GM19025 (cell line): Measurements from ENCODE around the gene MYH11.

ENCODE experiments used
- ATAC-seq: cut with Tn5 transposase; IDR thresholded peaks from one replicate; pipeline ENCODE4 v1.9.1; 2021; ENCODE audit warnings: mild to moderate bottlenecking, low read depth, moderate library complexity; ENCODE audit not compliant: unreplicated experiment

Gene MYH11

DNA sequence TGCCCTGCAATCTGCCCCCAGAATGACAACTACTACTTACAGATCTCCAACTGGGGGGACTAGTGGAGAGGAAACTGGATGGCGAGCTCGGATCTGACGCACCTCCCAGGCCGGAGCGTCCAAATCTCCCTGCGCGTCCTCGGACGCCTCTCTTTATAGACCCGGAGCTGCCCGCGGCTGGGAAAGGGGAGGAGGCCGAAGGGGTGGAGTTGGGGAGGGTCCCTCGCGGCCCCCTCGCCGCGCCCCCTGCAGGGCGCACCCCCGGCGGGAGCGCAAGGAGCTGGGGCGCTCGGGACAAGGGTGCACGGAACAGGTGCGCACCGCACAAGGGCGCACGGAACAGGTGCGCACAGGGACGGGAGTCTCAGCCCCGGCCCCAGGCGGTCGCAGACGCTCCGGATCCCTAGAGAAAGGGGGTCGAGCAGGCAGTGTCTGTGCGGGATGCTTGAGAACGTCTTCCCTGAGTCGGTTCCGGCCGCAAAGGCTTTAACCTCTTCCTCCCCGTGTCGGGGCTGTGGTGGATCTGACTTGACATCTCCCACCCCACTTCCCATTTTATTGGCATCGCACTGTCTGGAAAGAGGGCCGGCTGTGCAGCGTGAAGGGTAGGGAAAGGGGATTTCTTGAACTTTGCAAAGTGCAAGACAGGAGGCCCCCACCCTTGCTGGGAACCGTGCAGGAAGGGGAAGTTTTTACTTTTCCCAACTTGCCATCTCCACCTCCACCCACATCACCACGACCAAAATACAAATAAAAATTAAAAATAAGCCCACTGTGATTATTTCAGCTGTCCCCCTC lies at the start of gene MYH11:
Gene MYH11, minus strand, starts transcription at position 128 of the 798 bp plus-strand sequence. CDS start 18,776 bp downstream, outside the sequence.
- ATAC-seq: no peak

DNA sequence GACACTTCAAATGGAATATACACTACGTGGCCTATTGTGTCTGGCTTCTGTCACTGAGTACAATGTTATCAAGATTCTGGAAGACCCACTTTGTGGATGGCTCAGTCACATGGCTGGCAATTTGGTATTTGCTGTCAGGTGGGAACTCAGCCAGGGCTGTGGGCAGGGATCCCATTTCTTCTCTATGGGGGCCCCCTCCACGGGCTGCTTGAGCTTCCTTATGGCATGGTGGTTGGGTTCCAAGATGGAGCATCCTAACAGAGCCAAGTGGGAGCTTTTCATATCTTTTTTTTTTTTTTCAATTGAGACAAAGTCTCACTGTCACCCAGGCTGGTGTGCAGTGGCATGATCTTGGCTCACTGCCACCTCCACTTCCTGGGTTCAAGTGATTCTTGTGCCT lies 49.6 kb upstream of the MYH11 start:
- no peak for ATAC-seq

DNA sequence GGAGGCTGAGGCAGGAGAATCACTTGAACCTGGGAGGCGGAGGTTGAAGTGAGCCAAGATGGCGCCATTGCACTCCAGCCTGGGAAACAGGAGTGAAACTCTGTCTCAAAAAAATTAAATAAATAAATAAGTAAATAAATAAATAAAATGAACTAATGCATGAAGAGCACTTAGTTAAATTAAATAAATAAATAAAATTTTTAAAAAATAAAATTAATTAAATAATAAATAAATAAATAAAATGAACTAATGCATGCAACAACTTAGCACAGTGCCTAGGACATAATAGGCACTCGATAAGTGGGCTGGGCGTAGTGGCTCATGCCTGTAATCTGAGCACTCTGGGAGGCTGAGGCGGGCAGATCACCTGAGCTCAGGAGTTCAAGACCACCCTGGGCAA lies 47.1 kb upstream of the MYH11 start:
- no peak for ATAC-seq

- no peak for ATAC-seq
Measured at GRCh38 chr16:15900901-15901500, 44.2 kb upstream of the MYH11 start.

GRCh38 chr16:15900357-15900756 lies 43.5 kb upstream of the MYH11 start:
- no peak for ATAC-seq

DNA sequence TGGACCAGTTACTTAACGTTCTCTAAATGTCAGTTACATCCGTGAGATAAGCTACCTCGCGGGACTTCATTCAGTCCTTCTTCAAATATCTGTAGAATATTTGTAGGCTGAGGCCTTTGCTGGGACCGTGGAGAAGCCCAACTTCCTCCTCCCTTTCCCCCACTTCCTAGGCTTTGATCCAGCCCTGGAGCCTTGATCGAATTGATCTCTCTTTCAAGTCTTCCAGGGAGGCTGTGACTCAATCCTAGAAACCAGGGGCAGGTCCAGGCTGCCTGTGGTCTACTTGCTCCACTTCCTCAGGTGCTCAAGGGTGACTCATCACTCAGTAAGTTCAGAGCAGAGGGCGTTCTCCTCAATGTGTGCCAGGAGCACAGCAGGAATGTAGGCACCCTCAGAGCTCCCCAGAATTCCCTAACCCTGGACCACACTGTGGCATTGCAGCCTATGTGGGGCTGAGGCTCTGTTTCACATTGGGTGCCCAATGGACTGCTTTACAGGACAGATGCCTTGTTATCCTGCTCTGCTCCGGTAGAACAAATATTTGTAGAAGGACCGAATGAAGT lies 42.8 kb upstream of the MYH11 start:
- ATAC-seq: no peak

- no peak for ATAC-seq
Measured at GRCh38 chr16:15898654-15899053, 41.8 kb upstream of the MYH11 start.

DNA sequence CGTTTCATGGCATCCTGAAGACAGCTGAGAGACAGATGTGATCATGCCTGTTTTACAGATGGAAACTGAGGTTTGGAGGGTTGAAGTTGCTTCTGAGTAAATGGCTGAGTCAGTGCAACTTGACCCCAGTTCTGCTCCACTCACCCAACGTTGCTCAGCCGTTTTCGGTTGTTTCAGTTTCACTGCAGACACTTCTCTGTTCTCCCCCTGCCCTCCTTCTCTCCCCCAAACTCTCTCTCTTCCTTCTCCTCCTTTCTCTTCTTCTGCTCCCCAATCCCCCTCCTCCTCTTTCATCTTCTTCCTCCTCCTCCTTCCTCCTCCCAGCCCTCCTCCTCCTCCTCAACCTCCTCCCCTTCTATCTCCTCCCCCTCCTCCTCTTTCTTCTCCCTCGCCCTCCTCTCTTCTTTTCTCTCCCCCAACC lies 41.0 kb upstream of the MYH11 start:
- ATAC-seq: peak; percentile 69

GRCh38 chr16:15897121-15897780 lies 40.4 kb upstream of the MYH11 start:
- no peak for ATAC-seq

DNA sequence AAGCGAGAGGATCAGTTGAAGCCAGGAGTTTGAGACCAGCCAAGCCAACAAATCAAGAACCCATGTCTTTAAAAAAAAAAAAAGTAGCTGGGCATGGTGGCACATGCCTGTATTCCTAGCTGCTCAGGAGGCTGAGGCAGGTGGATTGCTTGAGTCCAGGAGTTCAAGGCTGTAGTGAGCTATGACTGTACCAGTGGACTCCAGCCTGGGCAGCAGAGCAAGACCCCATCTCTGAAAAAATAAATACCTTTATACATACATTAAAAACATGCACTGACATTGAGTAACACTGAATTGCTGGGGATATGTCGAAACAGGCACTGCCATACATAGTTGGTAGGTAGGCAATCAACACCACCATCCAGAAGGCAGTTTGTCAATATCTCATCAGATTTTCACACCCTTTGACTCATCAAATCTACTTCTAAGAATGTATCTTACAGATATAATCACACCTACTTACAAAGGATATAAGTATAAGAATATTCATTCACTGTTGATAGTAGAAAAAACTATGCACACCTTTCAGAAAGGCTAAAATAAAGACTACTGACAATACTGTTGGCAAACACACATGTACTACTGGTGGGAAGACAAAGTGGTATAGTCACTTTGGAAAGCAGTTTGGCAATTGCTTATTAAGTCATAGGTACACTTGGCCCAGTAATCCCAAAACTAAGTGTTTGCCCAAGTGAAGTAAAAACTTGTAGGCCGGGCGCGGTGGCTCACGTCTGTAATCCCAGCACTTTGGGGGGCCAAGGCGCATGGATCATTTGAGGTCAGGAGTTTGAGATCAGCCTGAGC lies 37.9 kb upstream of the MYH11 start:
- ATAC-seq: no peak

GRCh38 chr16:15891508-15891907 lies 34.7 kb upstream of the MYH11 start:
- ATAC-seq: no peak

DNA sequence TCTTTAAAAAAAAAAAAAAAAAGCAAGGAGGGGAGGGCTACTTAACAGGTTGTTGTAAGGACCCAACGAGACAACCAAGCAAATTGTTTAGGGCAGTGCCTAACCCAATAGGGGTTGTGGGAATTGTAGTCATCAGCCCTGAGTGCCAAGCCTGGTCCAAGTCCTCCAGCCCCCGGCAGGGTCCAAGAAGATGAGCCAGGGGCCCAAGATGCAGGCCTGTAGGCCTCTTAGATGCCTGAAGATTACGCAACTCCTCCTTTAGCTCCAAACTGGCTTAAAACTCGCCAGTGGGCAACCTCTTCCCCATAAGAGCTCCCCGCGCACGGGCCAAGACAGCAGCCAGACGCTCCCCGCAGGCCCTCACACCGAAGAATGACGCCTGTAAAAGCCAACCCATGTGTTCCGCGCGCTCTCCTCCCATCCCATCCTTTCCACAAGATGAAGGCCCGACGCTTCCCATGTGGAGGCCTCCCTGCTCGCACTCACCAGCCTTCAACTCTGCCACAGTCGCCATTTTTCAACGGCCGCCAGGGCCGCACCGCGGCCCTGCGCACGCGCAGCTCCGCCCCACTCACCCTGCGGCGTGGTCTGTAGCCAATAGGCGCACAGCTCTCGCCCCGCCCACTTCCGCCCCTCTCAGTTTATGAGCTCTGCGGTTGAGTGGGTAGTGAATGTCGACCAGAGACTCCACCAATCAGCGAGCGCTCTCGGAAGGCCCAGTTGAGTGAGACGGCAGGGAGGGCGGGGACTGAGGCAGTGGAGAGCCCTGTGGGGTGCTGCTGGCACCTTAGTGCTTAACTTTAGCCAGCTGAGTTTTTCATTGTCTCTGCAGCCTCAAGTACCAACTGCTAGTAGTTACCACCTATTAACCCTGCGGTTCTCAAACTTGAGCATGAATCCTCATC lies 31.5 kb upstream of the MYH11 start, which contains the start of gene CEP20:
Gene CEP20, minus strand, starts transcription at position 532 of the 905 bp plus-strand sequence. Its CDS starts 18 bp downstream, at position 514.
- peak; percentile 97 for ATAC-seq

GRCh38 chr16:15887283-15887682 lies 30.5 kb upstream of the MYH11 start:
- no peak for ATAC-seq

- no peak for ATAC-seq
Measured at GRCh38 chr16:15886078-15886477, 29.2 kb upstream of the MYH11 start.

- ATAC-seq: no peak
Measured at GRCh38 chr16:15885560-15886001, 28.8 kb upstream of the MYH11 start.

GRCh38 chr16:15882563-15882962 lies 25.7 kb upstream of the MYH11 start:
- no peak for ATAC-seq

- no peak for ATAC-seq
Measured at GRCh38 chr16:15881794-15882379, 25.1 kb upstream of the MYH11 start.

DNA sequence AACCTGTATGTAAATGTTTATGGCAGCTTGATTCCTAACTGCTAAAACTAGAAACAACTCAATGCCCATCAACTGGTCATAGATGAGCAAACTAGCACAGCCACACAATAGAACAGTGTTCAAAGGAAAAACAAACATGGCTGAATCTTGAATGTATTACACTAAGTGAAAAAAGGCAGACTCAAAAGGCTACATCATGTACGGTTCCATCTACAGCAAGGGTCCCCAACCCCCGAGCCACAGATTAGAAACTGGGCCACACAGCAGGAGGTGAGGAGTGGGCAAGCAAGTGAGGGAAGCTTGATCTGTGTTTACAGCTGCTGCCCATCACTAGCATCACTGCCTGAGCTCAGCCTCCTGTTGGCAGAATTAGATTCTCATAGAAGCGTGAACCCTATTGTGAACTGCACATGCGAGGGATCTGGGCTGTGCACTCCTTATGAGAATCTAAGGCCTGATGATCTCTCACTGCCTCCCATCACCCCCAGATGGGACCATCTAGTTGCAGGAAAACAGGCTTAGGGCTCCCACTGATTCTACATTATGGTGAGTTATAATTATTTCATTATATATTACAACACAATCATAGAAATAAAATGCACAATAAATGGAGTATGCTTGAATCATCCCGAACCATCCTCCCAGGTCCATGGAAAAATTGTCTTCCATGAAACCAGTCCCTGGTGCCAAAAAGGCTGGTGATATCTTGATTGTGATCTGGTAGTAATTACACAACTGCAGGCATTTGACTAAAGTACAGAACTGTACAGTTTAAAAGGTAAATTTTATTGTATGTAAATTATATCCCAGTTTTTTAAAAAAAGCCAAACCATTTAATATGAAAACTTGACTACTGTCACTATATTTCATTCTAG lies 23.8 kb upstream of the MYH11 start:
- no peak for ATAC-seq
